Measurements from ENCODE around the gene SCAPER.

GRCh38 chr15:76931397-76932134 lies 26.4 kb upstream of the SCAPER start, which contains the start of gene RCN2:
- TF ChIP-seq L3MBTL2 (conservative IDR thresholded peaks at IDR 0.05) (no peak), SP1 (IDR thresholded peaks at IDR 0.05) (no peak)

Measured in HEK293T (cell line).